Measurements from ENCODE around the gene TET3.
A peak's percentile ranks its signal among the peaks of the same experiment; 100 is the strongest.

The TET3 gene

DNA sequence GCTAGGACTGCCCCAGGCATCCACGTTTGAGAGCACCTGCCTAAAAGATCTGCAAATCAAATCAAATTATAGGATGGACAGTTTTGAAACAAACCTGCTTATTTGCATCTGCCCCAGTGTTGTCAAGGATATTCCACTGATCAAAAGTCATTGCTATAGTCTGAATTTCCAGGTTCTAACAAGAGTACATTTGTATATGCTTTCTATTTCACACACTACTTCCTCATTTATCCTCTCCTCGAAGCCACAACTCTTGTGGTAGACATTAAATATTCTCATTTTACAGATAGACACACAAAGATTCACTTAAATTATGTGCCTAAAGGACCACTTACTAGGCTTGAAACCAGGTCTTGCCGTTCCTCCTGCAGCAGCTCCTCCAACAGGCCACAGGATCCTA lies 11.9 kb upstream of the TET3 start:
- no peak overlapping the region for H3K4me3 ChIP-seq (replicated peaks; ENCODE audit: low read depth, low read length)
- H3K36me3 ChIP-seq (ENCODE audit: control insufficient read depth, insufficient read depth, low read length): no peaks in the 10 kb centered on the region
- no peaks in the 10 kb centered on the region for H3K27me3 ChIP-seq (replicated peaks; ENCODE audit: control insufficient read depth, insufficient read depth, low read length)
- peak; percentile 40 for DNase-seq (ENCODE audit: extremely low read depth, insufficient read length)
- TF ChIP-seq, protein P1, sequence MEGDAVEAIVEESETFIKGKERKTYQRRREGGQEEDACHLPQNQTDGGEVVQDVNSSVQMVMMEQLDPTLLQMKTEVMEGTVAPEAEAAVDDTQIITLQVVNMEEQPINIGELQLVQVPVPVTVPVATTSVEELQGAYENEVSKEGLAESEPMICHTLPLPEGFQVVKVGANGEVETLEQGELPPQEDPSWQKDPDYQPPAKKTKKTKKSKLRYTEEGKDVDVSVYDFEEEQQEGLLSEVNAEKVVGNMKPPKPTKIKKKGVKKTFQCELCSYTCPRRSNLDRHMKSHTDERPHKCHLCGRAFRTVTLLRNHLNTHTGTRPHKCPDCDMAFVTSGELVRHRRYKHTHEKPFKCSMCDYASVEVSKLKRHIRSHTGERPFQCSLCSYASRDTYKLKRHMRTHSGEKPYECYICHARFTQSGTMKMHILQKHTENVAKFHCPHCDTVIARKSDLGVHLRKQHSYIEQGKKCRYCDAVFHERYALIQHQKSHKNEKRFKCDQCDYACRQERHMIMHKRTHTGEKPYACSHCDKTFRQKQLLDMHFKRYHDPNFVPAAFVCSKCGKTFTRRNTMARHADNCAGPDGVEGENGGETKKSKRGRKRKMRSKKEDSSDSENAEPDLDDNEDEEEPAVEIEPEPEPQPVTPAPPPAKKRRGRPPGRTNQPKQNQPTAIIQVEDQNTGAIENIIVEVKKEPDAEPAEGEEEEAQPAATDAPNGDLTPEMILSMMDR (IDR thresholded peaks at IDR 0.05; ENCODE audit: insufficient read depth, low read length, poor library complexity, severe bottlenecking): no peak

DNA sequence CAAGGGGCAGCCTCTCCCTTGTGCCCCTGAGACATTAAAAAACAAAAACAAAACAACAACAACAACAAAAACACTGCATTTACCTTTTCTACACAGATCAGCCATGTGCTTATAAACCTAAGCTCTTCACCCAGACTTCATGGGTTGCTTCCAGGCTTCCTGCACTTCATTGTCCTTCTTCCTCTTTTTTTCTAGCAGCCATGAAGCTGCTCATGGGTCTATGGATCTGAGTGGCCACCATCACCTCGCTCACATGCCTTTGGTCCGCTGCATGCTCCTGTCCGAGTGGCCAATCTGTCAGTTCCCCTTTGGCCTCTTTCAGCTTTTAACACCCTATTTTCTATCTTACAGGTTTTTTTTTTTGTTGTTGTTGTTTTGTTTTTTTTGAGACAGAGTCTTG lies 9.0 kb upstream of the TET3 start:
- Histone ChIP-seq H3K4me3 (replicated peaks; ENCODE audit: low read depth, low read length) (no peak overlapping the region), H3K27me3 (replicated peaks; ENCODE audit: control insufficient read depth, insufficient read depth, low read length) (no peaks in the 10 kb centered on the region), H3K36me3 (ENCODE audit: control insufficient read depth, insufficient read depth, low read length) (no peaks in the 10 kb centered on the region)
- no peak for DNase-seq (ENCODE audit: extremely low read depth, insufficient read length)
- TF ChIP-seq, protein P1 (IDR thresholded peaks at IDR 0.05; ENCODE audit: insufficient read depth, low read length, poor library complexity, severe bottlenecking): no peak

DNA sequence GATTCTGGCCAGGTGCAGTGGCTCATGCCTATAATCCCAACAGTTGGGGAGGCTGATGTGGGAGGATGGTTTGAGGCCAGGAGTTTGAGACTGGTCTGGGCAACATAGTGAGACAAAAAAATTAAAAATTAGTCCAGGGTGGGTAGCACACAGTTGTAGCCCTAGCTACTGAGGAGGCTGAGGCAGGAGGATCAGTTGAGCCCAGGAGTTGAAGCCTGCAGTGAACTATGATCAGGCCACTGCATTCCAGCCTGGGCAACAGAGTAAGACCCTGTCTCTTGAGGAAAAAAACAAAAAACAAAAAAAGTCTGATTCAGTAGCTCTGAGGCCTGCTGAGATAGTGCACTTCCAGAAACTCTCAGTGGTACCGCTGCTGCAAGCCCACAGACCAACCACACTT lies 7.9 kb upstream of the TET3 start:
- Histone ChIP-seq H3K36me3 (ENCODE audit: control insufficient read depth, insufficient read depth, low read length) (no peaks in the 10 kb centered on the region), H3K27me3 (replicated peaks; ENCODE audit: control insufficient read depth, insufficient read depth, low read length) (no peaks in the 10 kb centered on the region), H3K4me3 (replicated peaks; ENCODE audit: low read depth, low read length) (no peak overlapping the region)
- TF ChIP-seq, protein P1 (IDR thresholded peaks at IDR 0.05; ENCODE audit: insufficient read depth, low read length, poor library complexity, severe bottlenecking): no peak
- no peak for DNase-seq (ENCODE audit: extremely low read depth, insufficient read length)

DNA sequence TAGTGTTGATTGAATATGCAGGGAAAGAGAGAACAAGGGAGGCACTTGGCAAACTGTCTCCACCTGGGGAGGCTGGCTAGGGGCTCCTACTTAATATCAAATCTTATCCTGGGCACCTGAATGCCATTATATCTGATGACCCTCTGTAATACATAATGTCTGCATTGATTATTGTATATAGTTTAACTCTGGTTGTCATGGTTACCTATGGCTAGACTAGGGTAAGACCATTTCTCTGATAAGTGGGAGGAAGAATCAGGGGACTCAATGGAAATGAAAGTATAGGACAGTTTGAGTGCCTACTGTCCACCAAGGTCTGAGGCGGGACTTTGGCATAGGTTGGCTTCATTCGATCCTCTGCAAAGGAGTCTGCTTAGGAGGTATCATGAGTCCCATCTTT lies 7.2 kb upstream of the TET3 start:
- no peak for DNase-seq (ENCODE audit: extremely low read depth, insufficient read length)
- TF ChIP-seq, protein P1 (IDR thresholded peaks at IDR 0.05; ENCODE audit: insufficient read depth, low read length, poor library complexity, severe bottlenecking): no peak
- H3K27me3 ChIP-seq (replicated peaks; ENCODE audit: control insufficient read depth, insufficient read depth, low read length): no peaks in the 10 kb centered on the region
- H3K36me3 ChIP-seq (ENCODE audit: control insufficient read depth, insufficient read depth, low read length): no peaks in the 10 kb centered on the region
- no peak overlapping the region for H3K4me3 ChIP-seq (replicated peaks; ENCODE audit: low read depth, low read length)

DNA sequence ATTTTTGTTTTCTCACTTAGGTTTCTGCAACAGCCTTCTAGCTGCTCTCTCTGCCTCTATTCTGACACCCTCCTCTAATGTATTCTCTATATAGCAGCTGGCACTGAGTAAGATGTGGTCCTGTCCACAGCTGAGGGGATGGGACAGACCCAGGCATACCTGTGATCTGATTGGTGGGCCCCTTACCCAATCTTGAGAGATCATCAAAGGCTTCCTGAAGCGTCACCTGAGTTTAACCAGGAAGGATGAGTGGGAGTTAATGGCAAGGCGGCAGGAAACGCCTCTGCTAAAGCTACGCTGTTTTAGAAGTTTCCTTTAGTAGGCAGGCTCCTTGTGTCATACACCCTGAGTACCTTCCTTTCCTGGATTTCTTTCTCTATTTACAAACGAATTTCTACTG lies 5.7 kb upstream of the TET3 start:
- DNase-seq (ENCODE audit: extremely low read depth, insufficient read length): no peak
- H3K4me3 ChIP-seq (replicated peaks; ENCODE audit: low read depth, low read length): no peak overlapping the region; the same call in 1 of the 2 replicates
- no peaks in the 10 kb centered on the region for H3K36me3 ChIP-seq (ENCODE audit: control insufficient read depth, insufficient read depth, low read length)
- no peaks in the 10 kb centered on the region for H3K27me3 ChIP-seq (replicated peaks; ENCODE audit: control insufficient read depth, insufficient read depth, low read length)
- TF ChIP-seq, protein P1 (IDR thresholded peaks at IDR 0.05; ENCODE audit: insufficient read depth, low read length, poor library complexity, severe bottlenecking): no peak

DNA sequence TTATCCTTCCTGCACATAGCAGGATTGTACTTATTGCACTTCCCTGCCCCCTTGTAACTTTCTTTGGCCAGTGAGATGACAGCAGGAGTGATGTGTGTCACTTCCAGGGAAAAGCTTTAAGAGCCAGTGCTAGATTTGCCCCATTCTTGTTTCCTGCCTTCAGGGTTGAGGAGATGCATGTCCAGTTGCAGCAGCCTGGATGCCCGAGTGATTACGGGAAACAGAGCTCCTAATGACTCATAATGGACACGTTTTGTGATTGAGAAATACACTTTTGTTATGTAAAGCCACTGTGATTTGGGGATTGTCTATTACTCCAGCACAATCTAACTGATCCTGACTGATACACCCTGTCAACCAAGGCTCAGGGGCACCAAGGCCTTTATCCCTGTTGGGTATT lies 5.0 kb upstream of the TET3 start:
- peak overlapping the region; percentile 71 for H3K4me3 ChIP-seq (replicated peaks; ENCODE audit: low read depth, low read length)

More for the DNA sequence above, 5.0 kb upstream of the TET3 start:
- TF ChIP-seq, protein P1 (IDR thresholded peaks at IDR 0.05; ENCODE audit: insufficient read depth, low read length, poor library complexity, severe bottlenecking): no peak
- H3K27me3 ChIP-seq (replicated peaks; ENCODE audit: control insufficient read depth, insufficient read depth, low read length): no peaks in the 10 kb centered on the region
- no peaks in the 10 kb centered on the region for H3K36me3 ChIP-seq (ENCODE audit: control insufficient read depth, insufficient read depth, low read length)
- no peak for DNase-seq (ENCODE audit: extremely low read depth, insufficient read length)

Measured in GM06990 (cell line).